Neural cell (in vitro differentiated cells): ENCODE measurements around the gene SEC22A. TPM values are rescaled to one million over a fixed set of nuclear protein-coding genes. Genes with fewer than 3 reads are reported as not detected.

Experiments used
- H2AFZ ChIP-seq: fragments of 200-600, 300-800 bp; sonication (generic), shearing (Covaris generic); 2 replicates; pipeline ENCODE4 v1.6.0; 2014; ENCODE audit warnings: low read depth, mild to moderate bottlenecking, antibody characterized with exemption, low read length, moderate library complexity
- H3F3A ChIP-seq: fragments of 200-600 bp; shearing (Covaris generic); 2 replicates; pipeline ENCODE4 v1.6.1; 2016; ENCODE audit warnings: mild to moderate bottlenecking, moderate library complexity, mixed read lengths, antibody characterized with exemption, low read length; ENCODE audit not compliant: insufficient read depth, poor library complexity, severe bottlenecking
- H3K27ac ChIP-seq: fragments of 200-600, 300-800 bp; sonication (generic), shearing (Covaris generic); 2 replicates; pipeline ENCODE4 v1.5.1; 2014; ENCODE audit warnings: mild to moderate bottlenecking, low read length, moderate library complexity
- H3K27me3 ChIP-seq: fragments of 300-800, 200-600 bp; sonication (generic), shearing (Covaris generic); 2 replicates; pipeline ENCODE4 v1.6.0; 2014; ENCODE audit warnings: mild to moderate bottlenecking, low read depth, low read length, moderate library complexity; ENCODE audit not compliant: insufficient read depth
- H3K36me3 ChIP-seq: fragments of 300-800, 200-600 bp; sonication (generic), shearing (Covaris generic); 2 replicates; pipeline ENCODE4 v1.5.1; 2014; ENCODE audit warnings: mild to moderate bottlenecking, antibody characterized with exemption, low read length, moderate library complexity; ENCODE audit not compliant: insufficient read depth
- H3K4me2 ChIP-seq: fragments of 300-800, 200-600 bp; sonication (generic), shearing (Covaris generic); 2 replicates; pipeline ENCODE4 v1.6.0; 2014; ENCODE audit warnings: mild to moderate bottlenecking, low read length
- H3K4me3 ChIP-seq: fragments of 300-800, 200-600 bp; sonication (generic), shearing (Covaris generic); 2 replicates; pipeline ENCODE4 v1.5.1; 2014; ENCODE audit warnings: mild to moderate bottlenecking, low read length, moderate library complexity
- H3K79me2 ChIP-seq: fragments of 200-600 bp; shearing (Covaris generic); replicated peaks from 2 replicates; pipeline ENCODE4 v1.6.0; 2014; ENCODE audit warnings: mild to moderate bottlenecking, low read length, moderate library complexity; ENCODE audit not compliant: insufficient read depth
- H3K9ac ChIP-seq: fragments of 300-800, 200-600 bp; sonication (generic), shearing (Covaris generic); 2 replicates; pipeline ENCODE4 v1.6.1; 2016; ENCODE audit warnings: mild to moderate bottlenecking, low read length, mixed read lengths
- H3K9me2 ChIP-seq: fragments of 200-600 bp; shearing (Covaris generic); 2 replicates; pipeline ENCODE4 v1.6.1; 2016; ENCODE audit warnings: mild to moderate bottlenecking, low read length, mixed read lengths; ENCODE audit not compliant: insufficient read depth
- H3K9me3 ChIP-seq: fragments of 200-600, 300-800 bp; sonication (generic), shearing (Covaris generic); 2 replicates; pipeline ENCODE4 v1.6.1; 2016; ENCODE audit warnings: mild to moderate bottlenecking, mixed run types, low read length, moderate library complexity, mixed read lengths
- H4K20me1 ChIP-seq: fragments of 200-600 bp; shearing (Covaris generic); 2 replicates; pipeline ENCODE4 v1.6.1; 2016; ENCODE audit warnings: mild to moderate bottlenecking, mixed run types; ENCODE audit not compliant: insufficient read depth
- EP300 ChIP-seq: fragments of 450-650 bp; conservative IDR thresholded peaks from 2 replicates; pipeline ENCODE4 v1.6.1; 2014; ENCODE audit warnings: antibody characterized with exemption, mild to moderate bottlenecking, moderate library complexity; ENCODE audit not compliant: poor library complexity, severe bottlenecking
- EZH2 ChIP-seq: fragments of 200-600, 300-800 bp; shearing (Covaris generic), sonication (generic); IDR thresholded peaks from 2 replicates; pipeline ENCODE4 v1.6.1; 2014; ENCODE audit warnings: antibody characterized with exemption, low read length, borderline replicate concordance, mild to moderate bottlenecking; ENCODE audit not compliant: insufficient read depth, poor library complexity, severe bottlenecking
- MXI1 ChIP-seq: fragments of 450-650 bp; conservative IDR thresholded peaks from 2 replicates; pipeline ENCODE4 v1.6.1; 2014; ENCODE audit warnings: antibody characterized with exemption, mild to moderate bottlenecking; ENCODE audit not compliant: poor library complexity, severe bottlenecking
- POLR2AphosphoS5 ChIP-seq: IDR thresholded peaks from 2 replicates; pipeline ENCODE4 v1.6.1; 2012
- RAD21 ChIP-seq: fragments of 450-650 bp; conservative IDR thresholded peaks from 2 replicates; pipeline ENCODE4 v1.6.1; 2014; ENCODE audit warnings: antibody characterized with exemption, mild to moderate bottlenecking, moderate library complexity
- SMC3 ChIP-seq: fragments of 450-650 bp; conservative IDR thresholded peaks from 2 replicates; pipeline ENCODE4 v1.6.1; 2014; ENCODE audit warnings: antibody characterized with exemption, mild to moderate bottlenecking, moderate library complexity; ENCODE audit not compliant: poor library complexity
- TAF1 ChIP-seq: IDR thresholded peaks from 2 replicates; pipeline ENCODE4 v1.6.1; 2012; ENCODE audit warnings: low read depth
- polyA plus RNA-seq: library from polyadenylated mRNA; depleted of rRNA; stranded (reverse); fragments of >200 nt; gene quantifications from 2 replicates; pipeline ENCODE4 v1.2.3, GENCODE V29; 2014
- TF ChIP-seq, protein P1 (sequence below): IDR thresholded peaks from 2 replicates; pipeline ENCODE4 v1.6.1; 2012; ENCODE audit warnings: borderline replicate concordance
- TF ChIP-seq, protein P2 (sequence below): fragments of 450-650 bp; IDR thresholded peaks from 2 replicates; pipeline ENCODE4 v1.5.1; 2014; ENCODE audit warnings: antibody characterized with exemption, mild to moderate bottlenecking, moderate library complexity; ENCODE audit not compliant: poor library complexity, severe bottlenecking

SEC22A gene
- polyA plus RNA-seq, 1 donor from 2014 or later = 44.0 TPM

GRCh38 chr3:123314359-123315270, 112.9 kb downstream of the SEC22A start:
- H3K27me3 ChIP-seq = no peaks in the 10 kb centered on the region
- H3F3A ChIP-seq = no peaks in the 10 kb centered on the region
- H4K20me1 ChIP-seq = no peaks in the 10 kb centered on the region
- H3K4me3 ChIP-seq = no peak overlapping the region
- no peaks in the 10 kb centered on the region for H3K79me2 ChIP-seq
- H3K9me2 ChIP-seq = no peaks in the 10 kb centered on the region
- H2AFZ ChIP-seq = no peak overlapping the region
- H3K36me3 ChIP-seq = no peaks in the 10 kb centered on the region
- H3K27ac ChIP-seq = no peak overlapping the region
- no peaks in the 10 kb centered on the region for H3K9me3 ChIP-seq
- TF ChIP-seq EP300 (no peak), MXI1 (no peak), POLR2AphosphoS5 (no peak), SMC3 (no peak), RAD21 (no peak), TAF1 (no peak), EZH2 (no peak)
- TF ChIP-seq, protein P1, sequence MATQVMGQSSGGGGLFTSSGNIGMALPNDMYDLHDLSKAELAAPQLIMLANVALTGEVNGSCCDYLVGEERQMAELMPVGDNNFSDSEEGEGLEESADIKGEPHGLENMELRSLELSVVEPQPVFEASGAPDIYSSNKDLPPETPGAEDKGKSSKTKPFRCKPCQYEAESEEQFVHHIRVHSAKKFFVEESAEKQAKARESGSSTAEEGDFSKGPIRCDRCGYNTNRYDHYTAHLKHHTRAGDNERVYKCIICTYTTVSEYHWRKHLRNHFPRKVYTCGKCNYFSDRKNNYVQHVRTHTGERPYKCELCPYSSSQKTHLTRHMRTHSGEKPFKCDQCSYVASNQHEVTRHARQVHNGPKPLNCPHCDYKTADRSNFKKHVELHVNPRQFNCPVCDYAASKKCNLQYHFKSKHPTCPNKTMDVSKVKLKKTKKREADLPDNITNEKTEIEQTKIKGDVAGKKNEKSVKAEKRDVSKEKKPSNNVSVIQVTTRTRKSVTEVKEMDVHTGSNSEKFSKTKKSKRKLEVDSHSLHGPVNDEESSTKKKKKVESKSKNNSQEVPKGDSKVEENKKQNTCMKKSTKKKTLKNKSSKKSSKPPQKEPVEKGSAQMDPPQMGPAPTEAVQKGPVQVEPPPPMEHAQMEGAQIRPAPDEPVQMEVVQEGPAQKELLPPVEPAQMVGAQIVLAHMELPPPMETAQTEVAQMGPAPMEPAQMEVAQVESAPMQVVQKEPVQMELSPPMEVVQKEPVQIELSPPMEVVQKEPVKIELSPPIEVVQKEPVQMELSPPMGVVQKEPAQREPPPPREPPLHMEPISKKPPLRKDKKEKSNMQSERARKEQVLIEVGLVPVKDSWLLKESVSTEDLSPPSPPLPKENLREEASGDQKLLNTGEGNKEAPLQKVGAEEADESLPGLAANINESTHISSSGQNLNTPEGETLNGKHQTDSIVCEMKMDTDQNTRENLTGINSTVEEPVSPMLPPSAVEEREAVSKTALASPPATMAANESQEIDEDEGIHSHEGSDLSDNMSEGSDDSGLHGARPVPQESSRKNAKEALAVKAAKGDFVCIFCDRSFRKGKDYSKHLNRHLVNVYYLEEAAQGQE = no peak
- TF ChIP-seq, protein P2, sequence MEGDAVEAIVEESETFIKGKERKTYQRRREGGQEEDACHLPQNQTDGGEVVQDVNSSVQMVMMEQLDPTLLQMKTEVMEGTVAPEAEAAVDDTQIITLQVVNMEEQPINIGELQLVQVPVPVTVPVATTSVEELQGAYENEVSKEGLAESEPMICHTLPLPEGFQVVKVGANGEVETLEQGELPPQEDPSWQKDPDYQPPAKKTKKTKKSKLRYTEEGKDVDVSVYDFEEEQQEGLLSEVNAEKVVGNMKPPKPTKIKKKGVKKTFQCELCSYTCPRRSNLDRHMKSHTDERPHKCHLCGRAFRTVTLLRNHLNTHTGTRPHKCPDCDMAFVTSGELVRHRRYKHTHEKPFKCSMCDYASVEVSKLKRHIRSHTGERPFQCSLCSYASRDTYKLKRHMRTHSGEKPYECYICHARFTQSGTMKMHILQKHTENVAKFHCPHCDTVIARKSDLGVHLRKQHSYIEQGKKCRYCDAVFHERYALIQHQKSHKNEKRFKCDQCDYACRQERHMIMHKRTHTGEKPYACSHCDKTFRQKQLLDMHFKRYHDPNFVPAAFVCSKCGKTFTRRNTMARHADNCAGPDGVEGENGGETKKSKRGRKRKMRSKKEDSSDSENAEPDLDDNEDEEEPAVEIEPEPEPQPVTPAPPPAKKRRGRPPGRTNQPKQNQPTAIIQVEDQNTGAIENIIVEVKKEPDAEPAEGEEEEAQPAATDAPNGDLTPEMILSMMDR = no peak
- H3K4me2 ChIP-seq = no peak overlapping the region
- no peak overlapping the region for H3K9ac ChIP-seq

DNA sequence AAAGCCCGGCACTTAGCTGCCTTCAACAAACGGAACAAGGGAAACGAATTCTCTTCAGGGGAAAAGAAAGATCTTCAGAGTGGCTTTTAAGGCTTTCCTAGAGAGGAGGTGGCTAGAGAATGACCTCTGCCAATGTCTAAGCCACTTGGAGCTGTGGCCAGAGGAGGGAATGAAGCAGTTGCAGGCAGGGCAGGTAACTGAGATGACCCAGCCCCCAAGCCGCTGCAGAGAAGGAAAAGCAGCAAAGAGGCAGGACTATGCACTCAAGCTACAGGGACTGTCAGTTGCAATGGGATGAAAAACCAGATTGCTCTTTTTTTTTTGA, 113.5 kb downstream of the SEC22A start:
- no peak for TF ChIP-seq TAF1
- TF ChIP-seq, protein P2 = no peak
- no peak for TF ChIP-seq EZH2
- TF ChIP-seq POLR2AphosphoS5 = no peak
- TF ChIP-seq EP300 = no peak
- TF ChIP-seq, protein P1 = no peak
- TF ChIP-seq MXI1 = no peak
- no peak for TF ChIP-seq RAD21
- no peak for TF ChIP-seq SMC3
- Histone ChIP-seq H3K9ac (no peak overlapping the region), H2AFZ (no peak overlapping the region), H3K27ac (no peak overlapping the region), H4K20me1 (no peaks in the 10 kb centered on the region), H3F3A (no peaks in the 10 kb centered on the region), H3K9me2 (no peaks in the 10 kb centered on the region), H3K9me3 (no peaks in the 10 kb centered on the region), H3K4me3 (no peak overlapping the region), H3K27me3 (no peaks in the 10 kb centered on the region), H3K79me2 (no peaks in the 10 kb centered on the region), H3K4me2 (no peak overlapping the region), H3K36me3 (no peaks in the 10 kb centered on the region)
